Muscle layer of duodenum (tissue), 2 donors: ENCODE measurements around the gene NUP98.

ENCODE experiments used
- H3K27ac ChIP-seq: one replicate; pipeline ENCODE4 v1.7.0; 2013; ENCODE audit warnings: mild to moderate bottlenecking, low read length
- H3K27me3 ChIP-seq: one replicate; pipeline ENCODE4 v1.7.0; 2013; ENCODE audit warnings: low read depth, mild to moderate bottlenecking, control low read depth, low read length
- H3K36me3 ChIP-seq, 2 donors: one replicate each; pipeline ENCODE4 v1.7.0; 2013; ENCODE audit warnings: low read length in 2 of 2, control low read depth in 1 of 2, mild to moderate bottlenecking in 1 of 2; ENCODE audit not compliant: insufficient read depth in 2 of 2, control insufficient read depth in 1 of 2
- H3K4me1 ChIP-seq, 2 donors: one replicate each; pipeline ENCODE4 v1.7.0; 2013; ENCODE audit warnings: low read length in 2 of 2, mild to moderate bottlenecking in 2 of 2, control low read depth in 1 of 2, moderate library complexity in 1 of 2; ENCODE audit not compliant: insufficient read depth in 2 of 2, control insufficient read depth in 1 of 2
- H3K4me3 ChIP-seq, 2 donors: one replicate each; pipeline ENCODE4 v1.7.0; 2013; ENCODE audit warnings: low read length in 2 of 2, low read depth in 1 of 2, mild to moderate bottlenecking in 1 of 2
- H3K9me3 ChIP-seq, 2 donors: one replicate each; pipeline ENCODE4 v1.7.0; 2013; ENCODE audit warnings: low read length in 2 of 2, control low read depth in 1 of 2, mild to moderate bottlenecking in 1 of 2; ENCODE audit not compliant: control insufficient read depth in 1 of 2
- donor health status: healthy.

NUP98 gene

DNA sequence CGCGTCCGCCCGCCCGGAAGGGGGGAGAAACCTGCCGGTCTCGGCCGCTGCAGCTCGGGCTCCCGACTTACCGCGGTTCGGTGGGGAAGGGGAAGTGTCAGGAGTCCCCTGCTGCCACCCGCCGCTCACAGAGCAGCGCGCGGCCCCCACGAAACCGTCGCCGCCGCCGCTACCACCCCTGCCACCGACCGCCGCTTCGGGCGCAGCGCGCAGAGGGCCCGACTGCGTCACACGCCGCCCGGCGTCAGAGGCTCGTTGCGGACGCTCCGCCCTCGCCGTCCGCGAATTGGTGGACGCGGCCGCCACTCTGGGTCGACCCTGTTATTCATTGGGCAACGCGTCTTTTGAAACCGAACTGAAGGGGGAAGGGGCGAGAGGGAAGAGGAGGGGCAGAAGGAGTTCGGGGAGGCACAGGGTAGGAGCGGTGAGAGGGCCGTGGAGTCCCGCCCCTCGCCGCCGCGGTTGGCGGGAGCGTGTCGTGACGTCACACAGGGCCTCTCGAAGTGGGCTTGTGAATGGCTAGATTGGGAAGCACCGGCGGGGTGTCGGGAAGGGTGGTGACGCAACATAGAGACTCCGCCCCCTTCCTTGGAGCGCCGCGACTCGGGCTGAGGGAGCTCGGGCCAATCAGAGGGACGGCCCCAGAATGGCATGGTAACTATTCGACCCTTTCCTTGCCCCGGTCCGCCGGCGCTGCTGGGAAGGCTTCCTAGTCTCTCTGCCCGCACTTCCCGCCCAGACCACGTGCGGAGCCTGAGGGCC lies at the start of gene NUP98:
Gene NUP98, minus strand, starts transcription at position 226 of the 762 bp plus-strand sequence. CDS start 15,437 bp downstream, outside the sequence.
- H3K4me3 ChIP-seq: peak within 1 kb of the TSS; percentile 76 to 86
- peak within 1 kb of the TSS; percentile 96 for H3K27ac ChIP-seq
- H3K9me3 ChIP-seq: no peaks in the 10 kb centered on the region
- H3K36me3 ChIP-seq: peaks cover 0 to 5% of the 10 kb centered on the region in 2 donors
- peaks cover 11 to 24% of the 10 kb centered on the region in 2 donors for H3K4me1 ChIP-seq
- H3K27me3 ChIP-seq: no peaks in the 10 kb centered on the region

DNA sequence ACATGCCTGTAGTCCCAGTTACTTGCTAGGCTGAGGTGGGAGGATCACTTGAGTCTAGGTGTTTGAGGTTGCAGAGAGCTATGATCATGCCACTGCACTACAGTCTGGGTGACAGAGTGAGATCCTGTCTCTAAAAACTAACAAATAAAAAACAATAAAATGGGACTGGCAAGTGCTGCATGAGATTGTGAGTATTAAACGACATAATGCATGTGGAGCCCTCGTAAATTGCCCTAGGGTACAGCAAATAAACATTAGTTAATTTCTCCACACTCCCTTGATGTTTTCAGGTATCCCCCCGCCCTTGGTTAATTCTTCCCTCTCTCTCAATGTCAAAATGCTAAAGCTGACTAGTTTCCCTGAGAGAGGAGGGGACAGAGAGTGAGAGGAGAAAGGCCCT lies 48.3 kb upstream of the NUP98 start:
- Histone ChIP-seq H3K27me3 (no peaks in the 10 kb centered on the region), H3K4me3 (no peak overlapping the region), H3K36me3 (no peaks in the 10 kb centered on the region), H3K27ac (no peak overlapping the region), H3K4me1 (peaks cover 0 to 3% of the 10 kb centered on the region in 2 donors), H3K9me3 (no peaks in the 10 kb centered on the region)

DNA sequence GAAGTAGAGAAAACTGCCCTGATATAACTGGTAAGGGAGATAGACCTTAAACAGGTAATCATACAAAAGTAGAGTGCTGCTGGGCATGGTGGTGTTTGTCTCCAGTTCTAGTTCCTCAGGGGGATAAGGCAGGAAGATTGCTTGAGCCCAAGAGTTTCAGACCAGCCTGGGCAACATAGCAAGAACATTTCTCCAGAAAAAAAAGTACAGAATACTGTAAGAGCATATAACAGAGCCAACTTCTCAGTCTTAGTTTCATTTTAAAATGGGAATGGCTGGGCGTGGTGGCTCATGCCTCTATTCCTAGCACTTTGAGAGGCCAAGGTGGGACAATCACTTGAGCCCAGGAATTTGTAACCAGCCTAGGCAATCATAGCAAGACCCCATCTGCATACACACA lies 47.9 kb upstream of the NUP98 start:
- peaks cover 0 to 3% of the 10 kb centered on the region in 2 donors for H3K4me1 ChIP-seq
- no peaks in the 10 kb centered on the region for H3K27me3 ChIP-seq
- no peak overlapping the region for H3K27ac ChIP-seq
- no peaks in the 10 kb centered on the region for H3K9me3 ChIP-seq
- H3K36me3 ChIP-seq: no peaks in the 10 kb centered on the region
- no peak overlapping the region for H3K4me3 ChIP-seq

DNA sequence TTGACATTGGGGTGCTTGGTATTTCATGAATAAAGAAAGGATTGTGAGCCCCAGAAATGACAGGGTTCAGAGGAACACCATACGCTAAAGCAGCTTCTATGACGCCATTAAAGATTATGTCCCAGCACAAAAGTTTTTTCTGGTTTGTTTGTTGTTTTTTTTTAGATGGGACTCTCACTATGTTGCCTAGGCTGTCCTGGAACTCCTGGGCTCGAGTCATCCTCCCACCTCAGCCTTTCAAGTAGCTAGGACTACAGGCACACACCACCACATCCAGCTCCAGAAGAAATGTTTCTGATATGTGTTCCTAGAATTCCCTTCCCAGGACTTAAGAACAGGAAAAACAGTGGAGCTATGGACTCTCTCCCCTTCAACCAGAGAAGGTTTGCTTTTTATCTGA lies 46.0 kb upstream of the NUP98 start:
- H3K9me3 ChIP-seq: no peaks in the 10 kb centered on the region
- H3K4me3 ChIP-seq: no peak overlapping the region
- H3K36me3 ChIP-seq: no peaks in the 10 kb centered on the region
- no peaks in the 10 kb centered on the region for H3K27me3 ChIP-seq
- H3K27ac ChIP-seq: no peak overlapping the region
- peaks cover 0 to 15% of the 10 kb centered on the region in 2 donors for H3K4me1 ChIP-seq

DNA sequence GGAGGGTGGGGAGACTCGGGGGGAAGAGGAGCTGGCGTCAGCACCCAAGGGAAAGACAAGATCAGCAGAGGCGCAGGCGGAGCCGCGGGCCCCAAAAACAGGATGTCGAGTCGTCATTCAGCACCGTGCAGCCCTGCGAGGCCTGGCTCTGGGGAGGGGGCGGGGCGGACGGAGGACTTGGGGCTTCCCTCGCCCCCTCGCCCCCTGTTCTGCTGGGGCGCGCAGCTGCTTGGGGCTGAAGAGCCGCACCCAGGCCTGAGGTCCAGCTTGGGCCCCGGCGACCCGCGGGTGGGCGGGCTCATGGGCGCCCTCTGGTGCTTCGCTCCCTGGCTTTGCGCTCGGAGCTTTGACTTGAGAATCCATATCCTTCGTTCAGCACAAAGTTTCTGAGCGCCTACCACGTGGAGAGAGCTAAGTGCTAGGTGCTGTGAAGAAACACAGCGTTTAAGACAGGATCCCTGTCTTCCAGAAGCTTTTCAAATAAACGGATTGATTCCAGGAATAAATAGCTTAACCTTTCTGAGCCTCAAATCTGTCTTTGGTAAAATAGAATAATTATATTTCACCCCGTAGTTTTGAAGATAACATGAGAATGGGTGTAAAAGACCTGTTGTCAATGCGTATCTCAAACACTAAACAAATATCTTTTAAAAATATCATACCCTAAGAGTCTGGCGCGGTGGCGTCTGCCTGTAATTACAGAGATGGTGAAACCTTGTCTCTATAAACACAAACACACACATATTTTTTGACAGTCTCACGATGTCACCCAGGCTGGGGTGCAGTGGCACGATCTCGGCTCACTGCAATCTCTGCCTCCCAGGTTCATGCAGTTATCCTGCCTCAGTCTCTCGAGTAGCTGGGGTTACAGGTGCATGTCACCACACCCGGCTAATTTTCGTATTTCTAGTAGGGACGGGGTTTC lies 44.3 kb upstream of the NUP98 start:
- Histone ChIP-seq H3K36me3 (no peaks in the 10 kb centered on the region), H3K27me3 (no peaks in the 10 kb centered on the region), H3K27ac (peak overlapping the region; percentile 77), H3K9me3 (no peaks in the 10 kb centered on the region), H3K4me3 (peak overlapping the region; percentile 42 to 62), H3K4me1 (peaks cover 8 to 28% of the 10 kb centered on the region in 2 donors)

DNA sequence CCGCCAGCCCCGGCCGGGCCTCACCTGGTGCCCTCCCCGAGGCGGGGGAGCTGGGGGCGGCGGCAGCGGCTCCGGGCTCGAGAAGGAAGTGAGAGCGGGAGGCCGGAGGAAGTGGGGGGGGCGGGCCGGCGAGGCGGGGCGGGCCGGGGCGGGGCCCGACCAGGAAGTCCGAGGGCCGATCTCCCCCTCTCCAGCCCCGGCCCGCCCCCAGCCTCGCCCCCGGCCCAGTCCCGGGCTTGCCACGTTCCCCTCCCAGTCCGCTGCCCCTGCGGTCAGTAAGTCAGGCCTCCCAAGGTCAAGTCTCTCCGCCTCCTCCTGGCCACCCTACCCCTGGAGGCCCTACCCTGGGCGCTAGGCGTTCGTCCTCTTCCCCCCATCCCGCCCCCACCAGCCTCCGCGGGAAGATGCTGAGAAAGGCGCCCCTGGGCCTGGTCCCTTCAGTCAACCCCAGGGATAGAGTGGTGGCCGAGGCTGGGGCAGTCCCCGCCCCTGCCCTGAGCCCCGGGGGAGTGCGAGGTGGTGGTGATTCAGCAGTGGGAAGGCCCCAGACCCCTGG lies 43.6 kb upstream of the NUP98 start, which contains the start of gene RHOG:
Gene RHOG, minus strand, starts transcription at position 90 of the 556 bp plus-strand sequence. CDS start 12,821 bp downstream, outside the sequence.
- H3K27me3 ChIP-seq: no peaks in the 10 kb centered on the region
- no peaks in the 10 kb centered on the region for H3K36me3 ChIP-seq
- H3K4me3 ChIP-seq: peak within 1 kb of the TSS; percentile 62 to 88
- H3K9me3 ChIP-seq: no peaks in the 10 kb centered on the region
- H3K4me1 ChIP-seq: peaks cover 8 to 28% of the 10 kb centered on the region in 2 donors
- H3K27ac ChIP-seq: peak within 1 kb of the TSS; percentile 81

DNA sequence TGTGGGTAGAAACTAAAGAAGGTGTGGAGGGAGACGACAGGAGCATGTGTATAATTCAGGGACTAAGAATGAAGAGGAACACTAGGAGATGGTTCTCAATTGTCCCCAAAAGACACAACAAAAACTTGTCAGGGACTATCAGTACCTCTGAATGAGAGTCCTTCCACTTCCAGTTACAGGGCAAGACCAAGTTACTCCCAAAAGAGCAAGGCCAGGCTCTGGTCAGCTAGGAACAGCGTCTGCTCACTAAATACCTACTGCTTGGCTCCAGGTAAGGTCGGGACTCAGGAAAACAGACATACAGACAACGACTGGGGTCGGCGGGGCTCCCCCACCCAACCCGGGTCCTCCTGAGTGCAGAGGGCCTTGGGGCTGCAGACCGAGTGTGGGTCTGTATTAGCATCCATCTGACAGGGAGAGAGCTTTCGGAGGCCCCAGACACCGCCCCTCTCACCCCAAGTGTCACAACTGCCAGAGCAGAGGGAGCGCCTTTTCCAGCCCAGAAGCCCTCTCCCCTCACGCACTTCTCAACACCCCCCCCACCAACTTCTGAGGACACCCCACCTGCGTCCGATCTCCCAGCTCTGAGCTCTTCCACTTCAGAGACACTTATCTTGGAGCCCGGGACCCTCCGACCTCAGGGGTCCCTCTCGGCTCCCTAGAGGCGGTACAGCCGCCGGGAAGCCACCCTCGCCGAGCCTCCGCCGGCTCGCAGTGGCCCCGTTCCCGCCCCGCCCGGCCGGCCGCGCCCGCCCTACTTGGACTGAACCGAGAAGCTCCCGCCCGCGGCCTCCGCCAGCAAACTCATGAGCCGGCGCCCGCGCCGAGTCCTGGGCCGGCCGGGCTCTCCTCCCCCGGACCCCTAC lies 42.9 kb upstream of the NUP98 start:
- H3K4me1 ChIP-seq: peaks cover 12 to 28% of the 10 kb centered on the region in 2 donors

DNA sequence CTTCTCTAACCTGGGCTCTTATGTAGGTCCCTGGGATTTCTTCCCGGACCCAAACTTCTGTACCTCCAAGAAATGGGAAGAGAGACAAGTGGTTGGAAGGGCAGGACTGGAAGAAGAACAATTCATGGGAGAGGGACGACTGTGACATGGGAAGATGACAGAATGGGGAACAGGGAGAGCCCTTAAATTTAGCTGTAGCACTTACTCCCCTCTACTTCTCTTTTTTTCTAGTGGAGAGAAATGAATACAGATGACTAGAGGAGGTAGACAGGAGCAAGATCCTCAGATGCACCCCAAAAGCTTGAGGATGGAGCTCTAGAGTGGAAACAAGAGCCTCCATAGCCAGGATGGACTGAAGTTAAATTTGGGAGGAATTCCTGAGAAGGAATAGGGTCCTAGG lies 41.1 kb upstream of the NUP98 start:
- Histone ChIP-seq H3K27ac (peak overlapping the region; percentile 81), H3K9me3 (no peaks in the 10 kb centered on the region), H3K36me3 (no peaks in the 10 kb centered on the region), H3K4me3 (peak overlapping the region; percentile 49 to 88), H3K27me3 (no peaks in the 10 kb centered on the region), H3K4me1 (peaks cover 19 to 28% of the 10 kb centered on the region in 2 donors)

More for the DNA sequence above, 42.9 kb upstream of the NUP98 start:
- Histone ChIP-seq H3K36me3 (no peaks in the 10 kb centered on the region), H3K4me3 (peak overlapping the region; percentile 62 to 88), H3K27me3 (no peaks in the 10 kb centered on the region), H3K9me3 (no peaks in the 10 kb centered on the region), H3K27ac (peak overlapping the region; percentile 81)

DNA sequence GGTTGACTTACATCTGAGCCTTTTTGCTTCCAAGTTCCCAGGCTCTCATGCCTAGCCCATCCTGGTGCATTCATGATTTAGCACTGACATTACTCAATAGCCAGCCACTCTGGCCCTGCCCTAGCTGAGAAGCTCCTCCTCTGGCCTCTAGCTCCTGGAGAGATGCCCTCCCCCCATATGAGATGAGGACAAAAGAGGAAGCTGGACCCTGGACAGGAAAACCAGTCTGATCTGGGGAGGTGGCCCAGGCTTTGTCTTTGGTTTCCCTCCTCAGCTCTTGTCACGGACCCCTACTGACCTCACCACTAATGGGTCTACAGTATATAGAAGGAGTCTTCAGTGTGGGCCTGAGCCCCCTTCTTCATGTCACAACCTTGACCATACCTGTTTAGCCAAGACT lies 40.4 kb upstream of the NUP98 start:
- Histone ChIP-seq H3K36me3 (no peaks in the 10 kb centered on the region), H3K27ac (peak overlapping the region; percentile 75), H3K9me3 (no peaks in the 10 kb centered on the region), H3K4me3 (peak overlapping the region; percentile 49 to 88), H3K4me1 (peaks cover 22 to 35% of the 10 kb centered on the region in 2 donors), H3K27me3 (no peaks in the 10 kb centered on the region)

DNA sequence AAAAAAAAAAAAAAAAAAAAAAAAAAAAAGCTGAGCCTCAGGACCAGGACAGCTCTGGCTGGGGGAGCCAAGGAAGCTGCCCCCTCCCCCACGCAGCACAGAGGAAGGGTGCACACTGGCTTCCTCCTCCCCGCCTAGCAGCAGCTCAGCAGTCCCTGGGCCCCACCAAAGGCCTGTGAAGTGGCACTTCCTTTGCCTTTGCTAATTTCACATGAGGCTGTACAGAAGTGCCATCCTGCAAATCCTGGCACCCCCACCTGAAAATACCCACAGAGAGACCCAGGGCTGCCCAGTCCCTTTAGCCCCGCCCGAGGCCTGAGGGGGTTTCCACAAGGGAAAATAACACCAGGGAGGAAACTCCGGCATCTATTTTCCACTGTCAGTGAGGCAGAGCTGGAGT lies 39.5 kb upstream of the NUP98 start:
- Histone ChIP-seq H3K9me3 (no peaks in the 10 kb centered on the region), H3K27ac (peak overlapping the region; percentile 75), H3K4me3 (peak overlapping the region in 1 of 2 donors; percentile 88), H3K36me3 (no peaks in the 10 kb centered on the region), H3K27me3 (no peaks in the 10 kb centered on the region), H3K4me1 (peaks cover 31 to 41% of the 10 kb centered on the region in 2 donors)
